Right lobe of liver (tissue), 4 donors: ENCODE measurements around the gene HTRA3.

Experiments used
- POLR2A ChIP-seq: fragments of 450-650 bp; IDR thresholded peaks from one replicate; pipeline ENCODE4 v1.6.1; 2017; ENCODE audit warnings: antibody characterized with exemption, mild to moderate bottlenecking
- TF ChIP-seq, protein P1 (sequence below), 4 donors: fragments of 200-600 bp in 3 of 4; fragments of 450-650 bp in 1 of 4; IDR thresholded peaks; one replicate each; pipeline versions ENCODE4 v1.5.1 to v1.8.0; 2016 to 2022; ENCODE audit warnings: antibody characterized with exemption in 4 of 4, mild to moderate bottlenecking in 2 of 4
- donor health status: DM: no; HTN: no; CAD: no.
- donor health status: DM: no; HTN: no; CAD: no.
- donor health status: DM: no; HTN: yes; CAD: no.

- TF ChIP-seq POLR2A: no peak
- TF ChIP-seq, protein P1, sequence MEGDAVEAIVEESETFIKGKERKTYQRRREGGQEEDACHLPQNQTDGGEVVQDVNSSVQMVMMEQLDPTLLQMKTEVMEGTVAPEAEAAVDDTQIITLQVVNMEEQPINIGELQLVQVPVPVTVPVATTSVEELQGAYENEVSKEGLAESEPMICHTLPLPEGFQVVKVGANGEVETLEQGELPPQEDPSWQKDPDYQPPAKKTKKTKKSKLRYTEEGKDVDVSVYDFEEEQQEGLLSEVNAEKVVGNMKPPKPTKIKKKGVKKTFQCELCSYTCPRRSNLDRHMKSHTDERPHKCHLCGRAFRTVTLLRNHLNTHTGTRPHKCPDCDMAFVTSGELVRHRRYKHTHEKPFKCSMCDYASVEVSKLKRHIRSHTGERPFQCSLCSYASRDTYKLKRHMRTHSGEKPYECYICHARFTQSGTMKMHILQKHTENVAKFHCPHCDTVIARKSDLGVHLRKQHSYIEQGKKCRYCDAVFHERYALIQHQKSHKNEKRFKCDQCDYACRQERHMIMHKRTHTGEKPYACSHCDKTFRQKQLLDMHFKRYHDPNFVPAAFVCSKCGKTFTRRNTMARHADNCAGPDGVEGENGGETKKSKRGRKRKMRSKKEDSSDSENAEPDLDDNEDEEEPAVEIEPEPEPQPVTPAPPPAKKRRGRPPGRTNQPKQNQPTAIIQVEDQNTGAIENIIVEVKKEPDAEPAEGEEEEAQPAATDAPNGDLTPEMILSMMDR (IDR thresholded peaks at IDR 0.05): no peak
These were observed 46.1 kb downstream of the HTRA3 start for GRCh38 chr4:8315435-8316250.
